GM12878 (cell line): ENCODE measurements around the gene CDC14A.

ENCODE experiments used
- BACH1 ChIP-seq: fragments of 450-650 bp; IDR thresholded peaks from 2 replicates; pipeline ENCODE4 v1.6.1; 2017; ENCODE audit warnings: mild to moderate bottlenecking, borderline replicate concordance
- CTCF ChIP-seq, 3 experiments: IDR thresholded peaks in 2 of 3; conservative IDR thresholded peaks in 1 of 3; 2 replicates each; pipeline ENCODE4 v1.5.1; 2011; ENCODE audit warnings: low read depth in 3 of 3, low read length in 3 of 3, mild to moderate bottlenecking in 3 of 3, control low read depth in 2 of 3, moderate library complexity in 2 of 3, inconsistent platforms in 1 of 3, mixed read lengths in 1 of 3; ENCODE audit not compliant: control insufficient read depth in 2 of 3, insufficient read depth in 1 of 3; ENCODE audit errors: extremely low read depth in 1 of 3
- NFYB ChIP-seq: IDR thresholded peaks from 2 replicates; pipeline ENCODE4 v1.6.1; 2011; ENCODE audit warnings: low read depth, mild to moderate bottlenecking, low read length, improper control_type of control experiment, moderate library complexity; ENCODE audit not compliant: insufficient read depth
- POLR2AphosphoS2 ChIP-seq: IDR thresholded peaks from 2 replicates; pipeline ENCODE4 v1.6.1; 2011; ENCODE audit warnings: low read depth, mild to moderate bottlenecking, low read length, improper control_type of control experiment, moderate library complexity
- RAD51 ChIP-seq: fragments of 450-650 bp; IDR thresholded peaks from 2 replicates; pipeline ENCODE4 v1.6.1; 2016; ENCODE audit warnings: moderate library complexity, mild to moderate bottlenecking, inconsistent platforms
- REST ChIP-seq: IDR thresholded peaks from 2 replicates; pipeline ENCODE4 v1.6.1; 2012; ENCODE audit warnings: mild to moderate bottlenecking, low read depth, low read length
- TARDBP ChIP-seq: IDR thresholded peaks from 2 replicates; pipeline ENCODE4 v1.6.1; 2016; ENCODE audit warnings: borderline replicate concordance

GRCh38 chr1:100411019-100411418 lies 58.7 kb downstream of the CDC14A start:
- TF ChIP-seq CTCF (IDR thresholded peaks at IDR 0.05 in 2 of 3, conservative IDR thresholded peaks at IDR 0.05 in 1 of 3; ENCODE audit: control insufficient read depth in 2 of 3, extremely low read depth in 1 of 3, insufficient read depth in 1 of 3, low read depth in 3 of 3, low read length in 3 of 3) (no peak), NFYB (no peak), POLR2AphosphoS2 (no peak), BACH1 (no peak), RAD51 (no peak), REST (no peak), TARDBP (no peak)
